Karpas-422 (cell line): ENCODE data around the gene ZBTB9. TPM values are rescaled to one million over a fixed set of nuclear protein-coding genes. Genes with fewer than 3 reads are reported as not detected.

Experiments used
- DNase-seq: peaks from one replicate; pipeline ENCODE4 v3.0.0-alpha.2; 2015
- H2AFZ ChIP-seq: fragments of 200-600 bp; sonication (generic); 2 replicates; pipeline ENCODE4 v1.6.1; 2014; ENCODE audit warnings: antibody characterized with exemption, low read length, mixed read lengths
- H3K27ac ChIP-seq: fragments of 200-600 bp; sonication (generic); 2 replicates; pipeline ENCODE4 v1.5.1; 2014; ENCODE audit warnings: mild to moderate bottlenecking, low read length, moderate library complexity
- H3K27me3 ChIP-seq: fragments of 200-600 bp; sonication (generic); 2 replicates; pipeline ENCODE4 v1.6.1; 2014; ENCODE audit warnings: low read length, mixed read lengths
- H3K36me3 ChIP-seq: fragments of 200-600 bp; sonication (generic); 2 replicates; pipeline ENCODE4 v1.6.1; 2014; ENCODE audit warnings: low read length, mixed read lengths; ENCODE audit not compliant: insufficient read depth
- H3K4me1 ChIP-seq: fragments of 200-600 bp; sonication (generic); 2 replicates; pipeline ENCODE4 v1.6.1; 2014; ENCODE audit warnings: mild to moderate bottlenecking, low read length, mixed read lengths
- H3K4me2 ChIP-seq: fragments of 200-600 bp; sonication (generic); 2 replicates; pipeline ENCODE4 v1.6.1; 2014; ENCODE audit warnings: low read length, low read depth, mild to moderate bottlenecking; ENCODE audit not compliant: poor library complexity, severe bottlenecking
- H3K4me3 ChIP-seq: fragments of 200-600 bp; sonication (generic); 2 replicates; pipeline ENCODE4 v1.5.1; 2014; ENCODE audit warnings: mild to moderate bottlenecking, antibody characterized with exemption, low read length, mixed read lengths
- H3K79me2 ChIP-seq: fragments of 200-600 bp; sonication (generic); 2 replicates; pipeline ENCODE4 v1.6.1; 2014; ENCODE audit warnings: mild to moderate bottlenecking, low read length, mixed read lengths
- H3K9ac ChIP-seq: fragments of 200-600 bp; sonication (generic); 2 replicates; pipeline ENCODE4 v1.6.0; 2014; ENCODE audit warnings: low read length
- H3K9me2 ChIP-seq: fragments of 200-600 bp; sonication (generic), shearing (Covaris generic); replicated peaks from 2 replicates; pipeline ENCODE4 v1.6.0; 2014; ENCODE audit warnings: mild to moderate bottlenecking, low read length, moderate library complexity; ENCODE audit not compliant: insufficient read depth
- H3K9me3 ChIP-seq: fragments of 300-700, 200-600 bp; sonication (generic); 2 replicates; pipeline ENCODE4 v1.6.1; 2014; ENCODE audit warnings: low read length, mixed read lengths
- H4K20me1 ChIP-seq: fragments of 200-600 bp; sonication (generic); 2 replicates; pipeline ENCODE4 v1.6.1; 2014; ENCODE audit warnings: mild to moderate bottlenecking, antibody characterized with exemption, low read length, low read depth; ENCODE audit not compliant: insufficient read depth
- total RNA-seq: library from RNA; depleted of rRNA; stranded (reverse); fragments of >200 nt; shearing (Covaris generic); gene quantifications from 2 replicates; pipeline ENCODE4 v1.2.3, GENCODE V29; 2014; ENCODE audit warnings: low replicate concordance

The ZBTB9 gene
- total RNA-seq, 1 experiment from 2014 or later: 5.1 TPM

DNA sequence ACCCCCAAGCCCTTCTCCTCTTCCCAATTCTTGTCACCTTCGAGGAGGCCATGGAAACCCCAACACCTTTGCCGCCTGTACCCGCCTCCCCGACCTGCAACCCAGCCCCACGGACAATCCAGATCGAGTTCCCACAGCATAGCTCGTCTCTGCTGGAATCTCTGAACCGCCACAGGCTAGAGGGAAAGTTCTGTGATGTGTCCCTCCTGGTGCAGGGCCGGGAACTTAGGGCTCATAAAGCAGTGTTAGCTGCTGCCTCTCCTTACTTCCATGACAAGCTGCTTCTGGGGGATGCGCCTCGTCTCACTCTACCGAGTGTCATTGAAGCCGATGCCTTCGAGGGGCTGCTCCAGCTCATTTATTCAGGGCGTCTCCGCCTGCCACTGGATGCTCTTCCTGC lies 675 bp downstream of the ZBTB9 start:
- Histone ChIP-seq H3K79me2 (peaks cover 19% of the 10 kb centered on the region), H3K36me3 (0 out of 2 replicates have a peak, but pooled peaks cover 6% of the 10 kb centered on the region), H4K20me1 (no peaks in the 10 kb centered on the region; the same call in 1 of the 2 replicates), H3K4me2 (peak overlapping the region; percentile 79), H3K9me3 (no peaks in the 10 kb centered on the region), H3K27ac (no peak overlapping the region), H3K9me2 (no peaks in the 10 kb centered on the region), H2AFZ (no peak overlapping the region), H3K9ac (peak overlapping the region; percentile 83), H3K4me3 (peak overlapping the region; percentile 85), H3K27me3 (no peaks in the 10 kb centered on the region), H3K4me1 (peaks cover 19% of the 10 kb centered on the region)
- DNase-seq: no peak

DNA sequence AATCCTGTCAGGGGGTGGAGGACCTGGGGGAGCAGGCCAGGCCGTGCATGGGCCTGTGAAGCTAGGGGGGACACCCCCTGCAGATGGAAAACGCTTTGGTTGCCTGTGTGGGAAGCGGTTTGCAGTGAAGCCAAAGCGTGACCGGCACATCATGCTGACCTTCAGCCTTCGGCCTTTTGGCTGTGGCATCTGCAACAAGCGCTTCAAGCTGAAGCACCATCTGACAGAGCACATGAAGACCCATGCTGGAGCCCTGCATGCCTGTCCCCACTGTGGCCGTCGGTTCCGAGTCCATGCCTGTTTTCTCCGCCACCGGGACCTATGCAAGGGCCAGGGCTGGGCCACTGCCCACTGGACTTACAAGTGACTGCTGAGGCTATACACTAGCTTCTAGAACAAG lies 1.8 kb downstream of the ZBTB9 start:
- Histone ChIP-seq H3K27ac (no peak overlapping the region), H3K27me3 (no peaks in the 10 kb centered on the region), H2AFZ (no peak overlapping the region), H3K9me2 (no peaks in the 10 kb centered on the region), H3K4me2 (no peak overlapping the region), H3K9me3 (no peaks in the 10 kb centered on the region), H3K4me3 (no peak overlapping the region), H3K9ac (no peak overlapping the region), H3K36me3 (0 out of 2 replicates have a peak, but pooled peaks cover 6% of the 10 kb centered on the region), H3K4me1 (peaks cover 19% of the 10 kb centered on the region), H3K79me2 (peaks cover 19% of the 10 kb centered on the region), H4K20me1 (no peaks in the 10 kb centered on the region; the same call in 1 of the 2 replicates)
- no peak for DNase-seq

- H3K9me2 ChIP-seq: no peaks in the 10 kb centered on the region
- no peaks in the 10 kb centered on the region; the same call in 1 of the 2 replicates for H4K20me1 ChIP-seq
- H3K36me3 ChIP-seq: 0 out of 2 replicates have a peak, but pooled peaks cover 6% of the 10 kb centered on the region
- no peaks in the 10 kb centered on the region for H3K27me3 ChIP-seq
- no peak overlapping the region for H3K4me3 ChIP-seq
- peaks cover 8% of the 10 kb centered on the region for H3K4me1 ChIP-seq
- H3K79me2 ChIP-seq: peaks cover 13% of the 10 kb centered on the region
- no peak for DNase-seq
- H3K9me3 ChIP-seq: no peaks in the 10 kb centered on the region
- no peak overlapping the region for H2AFZ ChIP-seq
- H3K4me2 ChIP-seq: no peak overlapping the region
- no peak overlapping the region for H3K9ac ChIP-seq
- H3K27ac ChIP-seq: no peak overlapping the region
Observed at GRCh38 chr6:33458676-33459075, 4.3 kb downstream of the ZBTB9 start.

- Histone ChIP-seq H2AFZ (no peak overlapping the region), H4K20me1 (no peaks in the 10 kb centered on the region; the same call in 1 of the 2 replicates), H3K9ac (no peak overlapping the region), H3K4me3 (no peak overlapping the region), H3K79me2 (peaks cover 13% of the 10 kb centered on the region), H3K4me1 (peaks cover 8% of the 10 kb centered on the region), H3K27ac (no peak overlapping the region), H3K4me2 (no peak overlapping the region), H3K9me2 (no peaks in the 10 kb centered on the region), H3K9me3 (no peaks in the 10 kb centered on the region), H3K27me3 (no peaks in the 10 kb centered on the region), H3K36me3 (0 out of 2 replicates have a peak, but pooled peaks cover 6% of the 10 kb centered on the region)
- no peak for DNase-seq
Observed at GRCh38 chr6:33459226-33459625, 4.8 kb downstream of the ZBTB9 start.

DNA sequence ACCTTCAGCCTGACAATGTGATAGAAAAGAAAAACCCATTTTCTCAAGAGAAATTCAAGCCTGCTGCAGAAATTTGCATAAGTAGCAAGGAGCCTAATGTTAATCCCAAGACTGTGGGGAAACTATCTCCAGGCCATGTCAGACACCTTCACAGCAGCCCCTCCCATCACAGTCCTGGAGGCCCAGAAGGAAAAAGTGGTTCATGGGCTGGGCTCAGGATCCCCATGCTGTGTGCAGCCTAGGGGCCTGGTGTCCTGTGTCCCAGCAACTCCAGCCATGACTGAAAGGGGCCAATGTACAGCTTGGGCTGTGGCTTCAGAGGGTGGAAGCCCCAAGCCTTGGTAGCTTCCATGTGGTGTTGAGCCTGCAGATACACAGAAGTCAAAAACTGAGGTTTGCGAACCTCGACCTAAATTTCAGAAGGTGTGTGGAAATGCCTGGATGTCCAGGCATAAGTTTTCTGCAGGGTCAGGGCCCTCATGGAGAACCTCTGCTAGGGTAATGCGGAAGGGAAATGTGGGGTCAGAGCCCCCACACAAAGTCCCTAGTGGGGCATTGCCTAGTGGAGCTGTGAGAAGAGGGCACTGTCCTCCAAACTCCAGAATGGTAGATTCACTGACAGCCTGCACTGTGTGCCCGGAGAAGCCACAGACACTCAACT lies 11.8 kb downstream of the ZBTB9 start:
- no peaks in the 10 kb centered on the region for H3K79me2 ChIP-seq
- no peak overlapping the region for H3K9ac ChIP-seq
- no peaks in the 10 kb centered on the region for H3K36me3 ChIP-seq
- DNase-seq: no peak
- no peaks in the 10 kb centered on the region for H3K27me3 ChIP-seq
- H3K9me3 ChIP-seq: no peaks in the 10 kb centered on the region
- H3K4me1 ChIP-seq: no peaks in the 10 kb centered on the region
- H3K9me2 ChIP-seq: no peaks in the 10 kb centered on the region
- no peak overlapping the region for H3K4me2 ChIP-seq
- H3K27ac ChIP-seq: no peak overlapping the region
- H3K4me3 ChIP-seq: no peak overlapping the region
- H4K20me1 ChIP-seq: no peaks in the 10 kb centered on the region
- H2AFZ ChIP-seq: no peak overlapping the region

DNA sequence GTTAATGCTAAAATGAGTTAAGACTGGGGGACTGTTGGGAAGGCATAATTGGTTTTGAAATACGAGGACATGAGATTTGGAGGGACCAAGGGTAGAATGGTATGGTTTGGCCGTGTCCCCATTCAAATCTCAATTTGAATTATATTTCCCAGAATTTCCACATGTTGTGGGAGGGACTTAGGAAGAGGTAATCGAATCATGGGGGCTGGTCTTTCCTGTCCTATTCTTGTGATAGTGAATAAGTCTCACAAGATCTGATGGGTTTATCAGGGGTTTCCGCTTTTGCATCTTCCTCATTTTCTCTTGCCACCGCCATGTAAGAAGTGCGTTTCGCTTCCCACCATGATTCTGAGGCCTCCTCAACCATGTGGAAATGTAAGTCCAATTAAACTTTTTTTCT lies 12.7 kb downstream of the ZBTB9 start:
- Histone ChIP-seq H3K79me2 (no peaks in the 10 kb centered on the region), H3K4me2 (no peak overlapping the region), H3K27me3 (no peaks in the 10 kb centered on the region), H3K36me3 (no peaks in the 10 kb centered on the region), H3K9me3 (no peaks in the 10 kb centered on the region), H2AFZ (no peak overlapping the region), H3K4me3 (no peak overlapping the region), H3K4me1 (no peaks in the 10 kb centered on the region), H4K20me1 (no peaks in the 10 kb centered on the region), H3K9ac (no peak overlapping the region), H3K9me2 (no peaks in the 10 kb centered on the region), H3K27ac (no peak overlapping the region)
- DNase-seq: no peak

GRCh38 chr6:33469661-33470060 lies 15.3 kb downstream of the ZBTB9 start:
- no peaks in the 10 kb centered on the region for H3K79me2 ChIP-seq
- DNase-seq: no peak

GRCh38 chr6:33477864-33478263 lies 23.5 kb downstream of the ZBTB9 start:
- Histone ChIP-seq H3K9ac (no peak overlapping the region), H3K4me3 (no peak overlapping the region), H3K9me3 (no peaks in the 10 kb centered on the region), H4K20me1 (no peaks in the 10 kb centered on the region), H3K36me3 (no peaks in the 10 kb centered on the region), H3K4me1 (no peaks in the 10 kb centered on the region), H3K27ac (no peak overlapping the region), H2AFZ (no peak overlapping the region), H3K79me2 (no peaks in the 10 kb centered on the region), H3K4me2 (no peak overlapping the region), H3K27me3 (no peaks in the 10 kb centered on the region), H3K9me2 (no peaks in the 10 kb centered on the region)
- DNase-seq: no peak

More at GRCh38 chr6:33469661-33470060, 15.3 kb downstream of the ZBTB9 start:
- H3K4me1 ChIP-seq: no peaks in the 10 kb centered on the region
- H3K36me3 ChIP-seq: no peaks in the 10 kb centered on the region
- H3K27ac ChIP-seq: no peak overlapping the region
- no peak overlapping the region for H3K4me3 ChIP-seq
- no peak overlapping the region for H3K4me2 ChIP-seq
- H3K27me3 ChIP-seq: no peaks in the 10 kb centered on the region
- no peaks in the 10 kb centered on the region for H4K20me1 ChIP-seq
- H3K9me2 ChIP-seq: no peaks in the 10 kb centered on the region
- H2AFZ ChIP-seq: no peak overlapping the region
- no peaks in the 10 kb centered on the region for H3K9me3 ChIP-seq
- no peak overlapping the region for H3K9ac ChIP-seq
